PFSK-1 (cell line): Measurements from ENCODE around the gene TLE4.

Experiments used
- FOXP2 ChIP-seq: optimal IDR thresholded peaks from 2 replicates; pipeline ENCODE3; 2011; ENCODE audit warnings: borderline replicate concordance, control low read depth, inconsistent platforms; ENCODE audit not compliant: insufficient read depth; ENCODE audit errors: extremely low read length, extremely low read depth
- POLR2AphosphoS5 ChIP-seq: IDR thresholded peaks from 2 replicates; pipeline ENCODE4 v1.6.1; 2012; ENCODE audit warnings: low read depth, mild to moderate bottlenecking, control low read depth, low read length, moderate library complexity
- REST ChIP-seq, 2 experiments: IDR thresholded peaks; 2 replicates each; pipeline versions ENCODE4 v1.6.1 to v1.8.0; 2011 to 2012; ENCODE audit warnings: low read depth in 2 of 2, low read length in 2 of 2, control low read depth in 1 of 2, inconsistent platforms in 1 of 2, mild to moderate bottlenecking in 1 of 2, moderate library complexity in 1 of 2; ENCODE audit not compliant: insufficient read depth in 1 of 2
- SIN3A ChIP-seq: IDR thresholded peaks from 2 replicates; pipeline ENCODE4 v1.6.1; 2012; ENCODE audit warnings: mild to moderate bottlenecking, low read length, moderate library complexity, borderline replicate concordance; ENCODE audit not compliant: insufficient read depth
- TAF1 ChIP-seq: IDR thresholded peaks from 2 replicates; pipeline ENCODE4 v1.6.1; 2012; ENCODE audit warnings: low read length, control low read depth, borderline replicate concordance; ENCODE audit not compliant: insufficient read depth

TLE4 gene

GRCh38 chr9:79692857-79693571 is 121.2 kb downstream of the TLE4 start:
- TF ChIP-seq SIN3A (no peak), POLR2AphosphoS5 (no peak), FOXP2 (no peak), TAF1 (no peak), REST (IDR thresholded peaks at IDR 0.05; ENCODE audit: insufficient read depth in 1 of 2, low read depth in 2 of 2, low read length in 2 of 2) (no peak)

GRCh38 chr9:79693750-79694149 is 122.0 kb downstream of the TLE4 start:
- TF ChIP-seq SIN3A (no peak), TAF1 (no peak), POLR2AphosphoS5 (no peak)

GRCh38 chr9:79694208-79694607 is 122.4 kb downstream of the TLE4 start:
- TF ChIP-seq POLR2AphosphoS5 (no peak), TAF1 (no peak), REST (IDR thresholded peaks at IDR 0.05; ENCODE audit: insufficient read depth in 1 of 2, low read depth in 2 of 2, low read length in 2 of 2) (no peak), FOXP2 (no peak), SIN3A (no peak)

GRCh38 chr9:79694676-79695400 is 123.1 kb downstream of the TLE4 start:
- TF ChIP-seq REST (IDR thresholded peaks at IDR 0.05; ENCODE audit: insufficient read depth in 1 of 2, low read depth in 2 of 2, low read length in 2 of 2): no peak
- no peak for TF ChIP-seq TAF1
- TF ChIP-seq POLR2AphosphoS5: no peak
- no peak for TF ChIP-seq FOXP2
- no peak for TF ChIP-seq SIN3A

GRCh38 chr9:79695531-79696175 is 123.9 kb downstream of the TLE4 start:
- TF ChIP-seq SIN3A (no peak), FOXP2 (no peak), TAF1 (no peak), REST (IDR thresholded peaks at IDR 0.05; ENCODE audit: insufficient read depth in 1 of 2, low read depth in 2 of 2, low read length in 2 of 2) (no peak), POLR2AphosphoS5 (no peak)
